Adrenal gland (tissue), 5 donors: ENCODE data around the gene SHFL.

Experiments used
- POLR2A ChIP-seq, 2 donors: fragments of 450-650 bp; IDR thresholded peaks; one replicate each; pipeline ENCODE4 v1.6.1; 2017; ENCODE audit warnings: antibody characterized with exemption in 2 of 2, mild to moderate bottlenecking in 2 of 2, moderate library complexity in 1 of 2
- TF ChIP-seq, protein P1 (sequence below), 6 experiments: fragments of 450-650 bp in 4 of 6; fragments of 200-600 bp in 2 of 6; sonication (generic) in 1 of 6; IDR thresholded peaks; 1 replicate in 5 of 6; 2 replicates in 1 of 6; pipeline versions ENCODE4 v1.5.1 to v1.8.0; 2016 to 2021; ENCODE audit warnings: antibody characterized with exemption in 6 of 6, mild to moderate bottlenecking in 2 of 6, moderate library complexity in 1 of 6
- donor health status: DM: no; HTN: no; CAD: no.

DNA sequence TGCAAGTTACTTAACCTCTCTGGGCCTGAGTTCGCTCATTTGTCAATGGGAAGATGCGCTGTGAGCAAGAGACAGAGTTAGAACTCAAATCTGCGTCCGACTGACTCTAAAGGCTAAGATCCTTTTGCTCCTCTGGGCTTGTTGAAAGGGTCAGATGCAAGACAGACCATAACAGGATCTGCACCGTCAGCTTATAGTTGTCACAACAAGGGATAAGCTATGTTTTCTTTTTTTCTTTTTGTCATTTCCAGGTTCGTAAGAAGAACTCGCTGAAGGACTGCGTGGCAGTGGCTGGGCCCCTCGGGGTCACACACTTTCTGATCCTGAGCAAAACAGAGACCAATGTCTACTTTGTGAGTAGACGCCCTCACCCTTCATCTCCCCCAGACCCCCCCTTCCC is 21.1 kb downstream of the SHFL start:
- TF ChIP-seq, protein P1, sequence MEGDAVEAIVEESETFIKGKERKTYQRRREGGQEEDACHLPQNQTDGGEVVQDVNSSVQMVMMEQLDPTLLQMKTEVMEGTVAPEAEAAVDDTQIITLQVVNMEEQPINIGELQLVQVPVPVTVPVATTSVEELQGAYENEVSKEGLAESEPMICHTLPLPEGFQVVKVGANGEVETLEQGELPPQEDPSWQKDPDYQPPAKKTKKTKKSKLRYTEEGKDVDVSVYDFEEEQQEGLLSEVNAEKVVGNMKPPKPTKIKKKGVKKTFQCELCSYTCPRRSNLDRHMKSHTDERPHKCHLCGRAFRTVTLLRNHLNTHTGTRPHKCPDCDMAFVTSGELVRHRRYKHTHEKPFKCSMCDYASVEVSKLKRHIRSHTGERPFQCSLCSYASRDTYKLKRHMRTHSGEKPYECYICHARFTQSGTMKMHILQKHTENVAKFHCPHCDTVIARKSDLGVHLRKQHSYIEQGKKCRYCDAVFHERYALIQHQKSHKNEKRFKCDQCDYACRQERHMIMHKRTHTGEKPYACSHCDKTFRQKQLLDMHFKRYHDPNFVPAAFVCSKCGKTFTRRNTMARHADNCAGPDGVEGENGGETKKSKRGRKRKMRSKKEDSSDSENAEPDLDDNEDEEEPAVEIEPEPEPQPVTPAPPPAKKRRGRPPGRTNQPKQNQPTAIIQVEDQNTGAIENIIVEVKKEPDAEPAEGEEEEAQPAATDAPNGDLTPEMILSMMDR (IDR thresholded peaks at IDR 0.05), result no peak
- no peak for TF ChIP-seq POLR2A (IDR thresholded peaks at IDR 0.05)
